ENCODE data around the gene IMPG1.

- no peak for TF ChIP-seq CTCF (IDR thresholded peaks at IDR 0.05; ENCODE audit: control extremely low read depth in 1 of 3, insufficient read depth in 1 of 3, low read depth in 1 of 3, low read length in 3 of 3)
- TF ChIP-seq EP300 (IDR thresholded peaks at IDR 0.05; ENCODE audit: borderline replicate concordance in 1 of 2, low read depth in 2 of 2, low read length in 2 of 2): no peak
- TF ChIP-seq, protein P1, sequence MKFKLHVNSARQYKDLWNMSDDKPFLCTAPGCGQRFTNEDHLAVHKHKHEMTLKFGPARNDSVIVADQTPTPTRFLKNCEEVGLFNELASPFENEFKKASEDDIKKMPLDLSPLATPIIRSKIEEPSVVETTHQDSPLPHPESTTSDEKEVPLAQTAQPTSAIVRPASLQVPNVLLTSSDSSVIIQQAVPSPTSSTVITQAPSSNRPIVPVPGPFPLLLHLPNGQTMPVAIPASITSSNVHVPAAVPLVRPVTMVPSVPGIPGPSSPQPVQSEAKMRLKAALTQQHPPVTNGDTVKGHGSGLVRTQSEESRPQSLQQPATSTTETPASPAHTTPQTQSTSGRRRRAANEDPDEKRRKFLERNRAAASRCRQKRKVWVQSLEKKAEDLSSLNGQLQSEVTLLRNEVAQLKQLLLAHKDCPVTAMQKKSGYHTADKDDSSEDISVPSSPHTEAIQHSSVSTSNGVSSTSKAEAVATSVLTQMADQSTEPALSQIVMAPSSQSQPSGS (IDR thresholded peaks at IDR 0.05; ENCODE audit: low read length): no peak
- no peak for TF ChIP-seq POLR2AphosphoS5 (IDR thresholded peaks at IDR 0.05; ENCODE audit: low read depth, low read length)
- no peak for TF ChIP-seq POLR2A (IDR thresholded peaks at IDR 0.05; ENCODE audit: control extremely low read depth in 1 of 2, low read depth in 2 of 2, low read length in 2 of 2)
- TF ChIP-seq RFX5 (IDR thresholded peaks at IDR 0.05; ENCODE audit: borderline replicate concordance, low read depth, low read length): no peak
These were observed 20.1 kb downstream of the IMPG1 start for GRCh38 chr6:76052314-76052713.
